GM12878 (cell line): ENCODE results near the gene CHCHD1.

Source experiments
- CREM ChIP-seq: IDR thresholded peaks from 2 replicates; pipeline ENCODE4 v1.6.1; 2014; ENCODE audit warnings: antibody characterized with exemption, low read depth
- IRF5 ChIP-seq: fragments of 450-650 bp; IDR thresholded peaks from 2 replicates; pipeline ENCODE4 v1.6.1; 2017; ENCODE audit warnings: borderline replicate concordance
- KDM1A ChIP-seq: fragments of 200-600 bp; sonication (generic); IDR thresholded peaks from 2 replicates; pipeline ENCODE4 v1.6.1; 2016; ENCODE audit warnings: borderline replicate concordance
- MYB ChIP-seq: fragments of 150-350 bp; IDR thresholded peaks from 2 replicates; pipeline ENCODE4 v1.6.1; 2014; ENCODE audit warnings: mild to moderate bottlenecking, low read depth, low read length, borderline replicate concordance
- POLR2A ChIP-seq: IDR thresholded peaks from 2 replicates; pipeline ENCODE4 v1.6.1; 2011; ENCODE audit warnings: low read depth, mild to moderate bottlenecking, low read length
- POLR2AphosphoS2 ChIP-seq: IDR thresholded peaks from 2 replicates; pipeline ENCODE4 v1.6.1; 2011; ENCODE audit warnings: low read depth, mild to moderate bottlenecking, low read length, improper control_type of control experiment, moderate library complexity
- RFX5 ChIP-seq: IDR thresholded peaks from 2 replicates; pipeline ENCODE4 v1.6.1; 2011; ENCODE audit warnings: low read depth, low read length, improper control_type of control experiment
- SIN3A ChIP-seq: IDR thresholded peaks from 2 replicates; pipeline ENCODE4 v1.6.1; 2012; ENCODE audit warnings: low read depth, low read length, improper control_type of control experiment
- SREBF2 ChIP-seq: IDR thresholded peaks from 2 replicates; pipeline ENCODE4 v1.6.1; 2012; ENCODE audit warnings: mild to moderate bottlenecking, low read length
- TAF1 ChIP-seq: IDR thresholded peaks from 2 replicates; pipeline ENCODE4 v1.6.1; 2011; ENCODE audit warnings: mild to moderate bottlenecking, low read depth, low read length, borderline replicate concordance
- TF ChIP-seq, protein P1 (sequence below): IDR thresholded peaks from 2 replicates; pipeline ENCODE4 v1.6.1; 2012; ENCODE audit warnings: low read length, inconsistent platforms
- TF ChIP-seq, protein P2 (sequence below): fragments of 450-650 bp; IDR thresholded peaks from 2 replicates; pipeline ENCODE4 v1.6.1; 2014; ENCODE audit warnings: mild to moderate bottlenecking
- TF ChIP-seq, protein P3 (sequence below): IDR thresholded peaks from 2 replicates; pipeline ENCODE4 v1.6.1; 2011; ENCODE audit warnings: low read depth, low read length, improper control_type of control experiment, borderline replicate concordance
- TF ChIP-seq, protein P4 (sequence below), 3 experiments: IDR thresholded peaks in 2 of 3; conservative IDR thresholded peaks in 1 of 3; 2 replicates each; pipeline ENCODE4 v1.5.1; 2011; ENCODE audit warnings: low read depth in 3 of 3, low read length in 3 of 3, mild to moderate bottlenecking in 3 of 3, control low read depth in 2 of 3, moderate library complexity in 2 of 3, inconsistent platforms in 1 of 3, mixed read lengths in 1 of 3; ENCODE audit not compliant: control insufficient read depth in 2 of 3, insufficient read depth in 1 of 3; ENCODE audit errors: extremely low read depth in 1 of 3

DNA sequence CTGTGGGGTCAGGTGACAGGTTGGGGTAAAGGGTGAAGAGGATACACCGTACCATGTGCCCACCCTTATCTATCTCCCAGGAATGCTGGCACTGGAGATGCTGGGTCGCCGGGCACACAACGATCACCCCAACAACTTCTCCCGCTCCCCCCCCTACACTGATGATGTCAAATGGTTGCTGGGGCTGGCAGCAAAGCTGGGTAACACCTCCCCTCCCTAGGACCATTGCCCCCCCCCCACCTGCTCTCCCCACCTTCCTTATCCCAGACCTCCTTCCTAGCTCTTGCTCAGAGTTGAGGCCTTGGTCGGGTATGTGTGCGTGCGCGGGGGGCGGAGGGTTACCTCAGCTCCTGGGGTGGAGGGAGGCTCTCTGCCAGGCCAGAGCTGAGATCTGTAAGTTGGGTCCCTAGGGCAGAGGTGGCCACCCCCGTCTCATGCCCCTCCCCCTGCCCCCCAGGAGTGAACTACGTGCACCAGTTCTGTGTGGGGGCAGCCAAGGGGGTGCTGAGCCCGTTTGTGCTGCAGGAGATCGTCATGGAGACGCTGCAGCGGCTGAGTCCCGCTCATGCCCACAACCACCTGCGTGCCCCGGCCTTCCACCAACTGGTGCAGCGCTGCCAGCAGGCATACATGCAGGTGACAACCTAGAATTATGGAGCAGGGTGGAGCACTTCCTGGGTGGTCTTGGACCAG is 18.9 kb downstream of the CHCHD1 start:
- TF ChIP-seq SIN3A: no peak
- TF ChIP-seq, protein P1, sequence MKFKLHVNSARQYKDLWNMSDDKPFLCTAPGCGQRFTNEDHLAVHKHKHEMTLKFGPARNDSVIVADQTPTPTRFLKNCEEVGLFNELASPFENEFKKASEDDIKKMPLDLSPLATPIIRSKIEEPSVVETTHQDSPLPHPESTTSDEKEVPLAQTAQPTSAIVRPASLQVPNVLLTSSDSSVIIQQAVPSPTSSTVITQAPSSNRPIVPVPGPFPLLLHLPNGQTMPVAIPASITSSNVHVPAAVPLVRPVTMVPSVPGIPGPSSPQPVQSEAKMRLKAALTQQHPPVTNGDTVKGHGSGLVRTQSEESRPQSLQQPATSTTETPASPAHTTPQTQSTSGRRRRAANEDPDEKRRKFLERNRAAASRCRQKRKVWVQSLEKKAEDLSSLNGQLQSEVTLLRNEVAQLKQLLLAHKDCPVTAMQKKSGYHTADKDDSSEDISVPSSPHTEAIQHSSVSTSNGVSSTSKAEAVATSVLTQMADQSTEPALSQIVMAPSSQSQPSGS: no peak
- TF ChIP-seq RFX5: no peak
- TF ChIP-seq SREBF2: no peak
- TF ChIP-seq IRF5: no peak
- TF ChIP-seq POLR2A: no peak; the same call in 1 of the 2 replicates
- TF ChIP-seq MYB: no peak
- no peak for TF ChIP-seq TAF1
- no peak for TF ChIP-seq CREM
- TF ChIP-seq, protein P2, sequence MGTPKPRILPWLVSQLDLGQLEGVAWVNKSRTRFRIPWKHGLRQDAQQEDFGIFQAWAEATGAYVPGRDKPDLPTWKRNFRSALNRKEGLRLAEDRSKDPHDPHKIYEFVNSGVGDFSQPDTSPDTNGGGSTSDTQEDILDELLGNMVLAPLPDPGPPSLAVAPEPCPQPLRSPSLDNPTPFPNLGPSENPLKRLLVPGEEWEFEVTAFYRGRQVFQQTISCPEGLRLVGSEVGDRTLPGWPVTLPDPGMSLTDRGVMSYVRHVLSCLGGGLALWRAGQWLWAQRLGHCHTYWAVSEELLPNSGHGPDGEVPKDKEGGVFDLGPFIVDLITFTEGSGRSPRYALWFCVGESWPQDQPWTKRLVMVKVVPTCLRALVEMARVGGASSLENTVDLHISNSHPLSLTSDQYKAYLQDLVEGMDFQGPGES: no peak
- TF ChIP-seq POLR2AphosphoS2: no peak
- TF ChIP-seq, protein P3, sequence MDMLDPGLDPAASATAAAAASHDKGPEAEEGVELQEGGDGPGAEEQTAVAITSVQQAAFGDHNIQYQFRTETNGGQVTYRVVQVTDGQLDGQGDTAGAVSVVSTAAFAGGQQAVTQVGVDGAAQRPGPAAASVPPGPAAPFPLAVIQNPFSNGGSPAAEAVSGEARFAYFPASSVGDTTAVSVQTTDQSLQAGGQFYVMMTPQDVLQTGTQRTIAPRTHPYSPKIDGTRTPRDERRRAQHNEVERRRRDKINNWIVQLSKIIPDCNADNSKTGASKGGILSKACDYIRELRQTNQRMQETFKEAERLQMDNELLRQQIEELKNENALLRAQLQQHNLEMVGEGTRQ: no peak
- TF ChIP-seq, protein P4, sequence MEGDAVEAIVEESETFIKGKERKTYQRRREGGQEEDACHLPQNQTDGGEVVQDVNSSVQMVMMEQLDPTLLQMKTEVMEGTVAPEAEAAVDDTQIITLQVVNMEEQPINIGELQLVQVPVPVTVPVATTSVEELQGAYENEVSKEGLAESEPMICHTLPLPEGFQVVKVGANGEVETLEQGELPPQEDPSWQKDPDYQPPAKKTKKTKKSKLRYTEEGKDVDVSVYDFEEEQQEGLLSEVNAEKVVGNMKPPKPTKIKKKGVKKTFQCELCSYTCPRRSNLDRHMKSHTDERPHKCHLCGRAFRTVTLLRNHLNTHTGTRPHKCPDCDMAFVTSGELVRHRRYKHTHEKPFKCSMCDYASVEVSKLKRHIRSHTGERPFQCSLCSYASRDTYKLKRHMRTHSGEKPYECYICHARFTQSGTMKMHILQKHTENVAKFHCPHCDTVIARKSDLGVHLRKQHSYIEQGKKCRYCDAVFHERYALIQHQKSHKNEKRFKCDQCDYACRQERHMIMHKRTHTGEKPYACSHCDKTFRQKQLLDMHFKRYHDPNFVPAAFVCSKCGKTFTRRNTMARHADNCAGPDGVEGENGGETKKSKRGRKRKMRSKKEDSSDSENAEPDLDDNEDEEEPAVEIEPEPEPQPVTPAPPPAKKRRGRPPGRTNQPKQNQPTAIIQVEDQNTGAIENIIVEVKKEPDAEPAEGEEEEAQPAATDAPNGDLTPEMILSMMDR (IDR thresholded peaks at IDR 0.05 in 2 of 3, conservative IDR thresholded peaks at IDR 0.05 in 1 of 3; ENCODE audit: control insufficient read depth in 2 of 3, extremely low read depth in 1 of 3, insufficient read depth in 1 of 3, low read depth in 3 of 3, low read length in 3 of 3): no peak
- TF ChIP-seq KDM1A: no peak
